NCI-H748 (cell line): Measurements from ENCODE around the gene ARMC5.
"Not testable (repeated sequence)": the region's sequence is repeated elsewhere in the genome, so short reads cannot be mapped to it uniquely, and the experiment has no call there.

ENCODE experiments used
- DNase-seq: peaks from one replicate; lab custom pipeline; 2025; ENCODE audit not compliant: unreplicated experiment; lab: John Stamatoyannopoulos, UW

Gene ARMC5

GRCh38 chr16:31458844-31459686 is at the start of gene ARMC5:
ARMC5 (plus strand) TSS chr16:31459501; CDS start chr16:31459525, 24 bp downstream.
- DNase-seq: peak; percentile 96

- no peak for DNase-seq
These were observed 49.2 kb upstream of the ARMC5 start for GRCh38 chr16:31410082-31410481.

- DNase-seq: no peak
These were observed 48.1 kb upstream of the ARMC5 start for GRCh38 chr16:31411024-31411844.

- no peak for DNase-seq
These were observed 46.6 kb upstream of the ARMC5 start for GRCh38 chr16:31412750-31413149.

GRCh38 chr16:31413381-31413780 is 45.9 kb upstream of the ARMC5 start:
- no peak for DNase-seq

- no peak for DNase-seq
These were observed 45.4 kb upstream of the ARMC5 start for GRCh38 chr16:31413943-31414342.

GRCh38 chr16:31414706-31415105 is 44.6 kb upstream of the ARMC5 start:
- DNase-seq: no peak

GRCh38 chr16:31416371-31416770 is 42.9 kb upstream of the ARMC5 start:
- no peak for DNase-seq

GRCh38 chr16:31417036-31417435 is 42.3 kb upstream of the ARMC5 start:
- not testable (repeated sequence) for DNase-seq

GRCh38 chr16:31417916-31418315 is 41.4 kb upstream of the ARMC5 start:
- DNase-seq: no peak

- DNase-seq: no peak
These were observed 39.3 kb upstream of the ARMC5 start for GRCh38 chr16:31420037-31420436.

GRCh38 chr16:31421587-31421986 is 37.7 kb upstream of the ARMC5 start:
- no peak for DNase-seq

- no peak for DNase-seq
These were observed 36.1 kb upstream of the ARMC5 start for GRCh38 chr16:31423241-31423640.

GRCh38 chr16:31423801-31424200 is 35.5 kb upstream of the ARMC5 start:
- no peak for DNase-seq

GRCh38 chr16:31427441-31428278 is 31.6 kb upstream of the ARMC5 start:
- no peak for DNase-seq

GRCh38 chr16:31428279-31428597 is 31.1 kb upstream of the ARMC5 start, which contains the start of gene COX6A2:
COX6A2 (minus strand) TSS chr16:31428360; CDS start chr16:31428325, 35 bp downstream.
- no peak for DNase-seq

- DNase-seq: no peak
These were observed 30.6 kb upstream of the ARMC5 start for GRCh38 chr16:31428638-31429247.

GRCh38 chr16:31429314-31429713 is 30.0 kb upstream of the ARMC5 start:
- DNase-seq: no peak

- DNase-seq: no peak
These were observed 29.5 kb upstream of the ARMC5 start for GRCh38 chr16:31429796-31430195.

GRCh38 chr16:31430380-31431052 is 28.8 kb upstream of the ARMC5 start:
- DNase-seq: no peak
